ENCODE measurements around the gene ALDH1L1.

Gene ALDH1L1

DNA sequence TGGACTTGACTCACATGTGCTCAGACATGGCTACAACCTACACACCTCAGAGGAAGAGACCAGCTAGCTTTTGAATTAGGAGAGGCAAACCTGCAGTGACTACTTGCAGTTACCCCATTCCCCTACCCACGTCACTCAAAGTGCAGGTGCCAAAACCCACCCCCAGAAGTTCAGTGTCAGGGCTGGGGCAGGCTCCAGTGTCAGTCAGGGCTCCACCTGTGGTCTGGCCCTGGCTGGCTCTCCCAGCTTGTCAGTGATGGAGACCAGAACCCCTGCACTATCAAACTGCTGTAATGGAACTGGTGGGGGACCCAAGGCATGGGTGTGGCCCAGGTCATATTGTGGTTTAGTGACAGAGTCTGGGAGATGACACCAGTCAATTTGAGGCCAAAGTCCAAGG is 63.9 kb downstream of the ALDH1L1 start:
- DNase-seq = no peak

DNA sequence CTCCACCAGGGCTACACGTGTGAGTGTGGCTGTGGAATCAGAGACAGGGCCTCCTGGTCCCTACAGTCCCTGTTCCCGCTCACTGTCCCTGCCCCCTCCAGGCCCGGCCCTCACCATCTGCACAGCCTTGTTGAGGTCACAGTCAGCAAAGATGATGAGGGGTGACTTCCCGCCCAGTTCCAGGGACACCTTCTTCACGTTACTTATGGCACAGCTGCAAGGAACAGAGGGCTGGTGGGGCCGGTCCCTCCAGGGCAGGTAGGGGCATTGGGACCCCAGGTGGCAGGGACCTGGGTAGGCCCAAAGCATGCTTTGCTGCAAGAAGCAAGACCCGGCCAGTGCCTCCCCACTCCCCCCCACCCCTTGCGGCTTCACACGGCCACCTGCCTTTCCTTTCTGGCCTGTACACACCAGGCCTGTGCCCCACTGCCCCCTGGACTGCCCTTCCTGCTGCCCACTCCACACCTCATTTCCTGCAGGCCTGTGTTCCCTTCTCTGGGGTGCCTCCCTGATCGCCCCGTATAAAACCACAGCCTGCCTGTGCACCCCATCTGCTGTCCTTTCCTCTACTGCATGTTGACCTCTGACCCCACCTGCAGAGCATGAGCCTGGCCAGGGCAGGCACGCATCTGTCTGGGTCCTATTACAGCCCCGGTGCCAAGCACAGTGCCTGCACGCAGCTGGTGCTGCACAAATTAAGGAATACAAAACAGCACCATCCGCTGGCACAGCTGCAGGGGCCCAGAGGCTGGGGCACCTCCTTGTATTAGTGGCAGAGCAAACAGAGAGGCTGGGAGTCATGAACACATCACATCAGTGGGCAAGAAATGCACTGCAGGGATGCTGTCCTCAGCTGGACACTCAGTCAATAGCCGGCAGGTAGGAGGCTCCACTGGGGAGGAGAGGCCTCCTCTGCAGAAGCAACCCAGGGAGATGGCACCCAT is 65.7 kb downstream of the ALDH1L1 start:
- no peak for DNase-seq

DNA sequence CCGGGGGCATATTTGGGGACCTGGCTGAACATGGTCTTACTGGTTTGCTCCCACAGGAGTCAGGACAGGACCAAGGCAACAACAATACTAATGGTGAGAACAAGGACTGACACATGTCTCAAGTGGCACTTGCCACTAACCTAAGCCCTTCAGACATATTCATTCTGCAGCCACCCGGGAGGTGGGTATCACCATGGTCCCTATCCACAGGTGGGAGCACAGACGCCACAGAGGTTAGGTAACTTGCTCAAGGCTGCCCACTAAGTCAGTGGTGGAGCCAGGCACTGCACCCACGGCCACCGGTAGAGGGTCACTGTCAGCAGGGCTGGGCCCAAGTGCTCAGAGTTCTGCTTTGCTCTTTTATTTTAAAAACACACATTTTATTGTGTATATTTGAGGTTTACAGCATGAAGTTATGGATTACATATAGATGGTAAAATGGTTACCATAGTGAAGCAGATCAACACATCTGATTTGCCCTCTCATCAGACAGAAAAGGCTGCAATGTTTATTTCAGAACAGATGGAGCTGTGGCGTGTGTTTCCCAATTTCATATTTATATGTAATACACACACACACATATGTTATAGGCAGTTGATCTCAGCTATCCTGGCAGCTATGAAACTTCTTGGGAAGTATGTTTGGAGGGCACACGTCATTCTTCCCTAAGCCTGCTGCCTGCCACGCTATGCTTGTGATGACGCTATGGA is 66.5 kb downstream of the ALDH1L1 start:
- peak; percentile 28 for DNase-seq

DNA sequence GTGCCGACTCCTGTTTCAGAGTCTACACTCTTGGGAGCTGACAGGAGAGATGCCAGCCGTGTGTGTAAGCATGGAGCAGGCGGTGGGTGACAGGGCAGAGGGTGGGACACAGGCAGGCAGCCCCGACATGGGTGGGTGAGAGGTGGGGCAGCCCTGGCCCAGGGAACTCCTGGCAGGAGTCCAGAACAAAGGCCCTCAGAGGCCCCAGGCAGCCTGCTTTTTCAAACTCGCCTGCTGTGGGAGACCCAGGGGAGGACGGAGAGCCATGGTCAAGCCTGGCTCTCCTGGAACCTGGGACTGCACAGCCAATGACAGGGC is 67.2 kb downstream of the ALDH1L1 start:
- DNase-seq = no peak

DNA sequence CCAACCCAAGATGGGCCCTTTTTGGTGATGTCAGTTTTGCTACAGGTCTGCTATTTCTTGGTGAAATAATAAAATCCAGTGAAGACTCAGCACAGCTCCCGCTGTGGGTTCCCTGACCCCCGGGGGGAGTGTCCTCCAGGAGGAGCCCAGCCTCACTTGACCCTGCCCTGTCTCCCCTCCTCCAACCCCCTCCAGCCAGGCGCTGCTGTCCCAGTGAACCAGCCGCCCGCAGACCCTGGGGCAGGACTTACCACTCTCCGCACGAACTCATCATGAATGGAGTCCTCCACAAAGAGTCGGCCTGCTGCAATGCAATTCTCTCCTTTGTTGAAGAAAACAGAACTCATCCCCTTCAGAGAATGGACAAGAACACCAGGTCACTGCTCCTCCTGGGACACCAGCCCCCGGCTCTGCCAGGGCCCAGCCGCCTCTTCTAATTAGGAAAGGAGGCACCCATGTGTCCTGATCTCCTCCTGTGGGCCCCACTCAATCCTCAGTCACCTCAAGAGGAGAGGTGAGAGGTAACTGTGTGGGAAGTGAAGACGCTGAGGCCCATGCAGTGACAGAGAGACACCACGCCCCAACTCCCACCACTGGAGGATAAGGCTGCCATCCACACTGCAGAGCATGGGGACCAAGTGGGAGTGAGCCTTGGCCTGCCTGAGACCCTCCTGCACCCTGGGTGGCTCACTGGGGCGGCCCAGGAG is 67.7 kb downstream of the ALDH1L1 start:
- no peak for DNase-seq

GRCh38 chr3:126111566-126112475 is 68.6 kb downstream of the ALDH1L1 start:
- DNase-seq = no peak

DNA sequence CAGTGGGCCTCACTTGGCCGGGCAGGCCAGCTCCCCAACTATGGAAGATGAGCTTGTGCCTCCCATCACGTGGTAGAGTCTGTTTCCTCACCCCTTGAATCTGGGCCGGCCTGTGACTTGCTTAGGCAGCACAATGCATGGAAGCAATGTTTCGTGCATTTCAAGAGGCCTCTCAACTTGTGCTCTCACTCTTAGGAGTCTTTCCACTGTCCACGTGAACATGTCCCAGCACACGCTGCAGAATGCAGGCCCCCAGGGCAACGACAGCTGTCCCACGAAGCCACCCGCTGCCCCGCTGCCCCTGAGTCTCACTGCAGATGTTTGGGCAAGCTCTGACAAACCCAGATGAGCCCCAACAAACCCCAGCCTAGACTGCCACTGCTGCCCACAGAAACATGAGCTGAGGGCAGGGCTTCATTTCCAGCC is 69.2 kb downstream of the ALDH1L1 start:
- no peak for DNase-seq

- DNase-seq = no peak
These were observed 69.8 kb downstream of the ALDH1L1 start for GRCh38 chr3:126110431-126111125.

DNA sequence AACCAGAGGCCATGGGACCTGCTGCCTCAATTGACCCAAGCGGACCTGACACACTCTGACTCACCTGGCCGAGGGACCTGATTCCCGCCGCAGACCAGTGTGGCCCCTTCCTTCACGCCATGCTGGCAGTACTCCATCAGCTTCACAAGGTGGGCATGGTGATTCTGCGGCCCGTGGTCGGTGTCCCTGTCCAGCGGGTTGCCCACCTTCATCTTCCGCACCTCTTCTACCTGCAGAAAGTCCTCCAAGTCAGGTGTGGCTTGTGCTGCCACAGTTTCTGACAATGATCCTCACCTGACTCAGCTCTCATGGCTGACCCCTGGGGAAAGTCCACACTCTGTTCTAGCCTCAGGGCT is 70.5 kb downstream of the ALDH1L1 start:
- no peak for DNase-seq

GRCh38 chr3:126109146-126109879 is 71.1 kb downstream of the ALDH1L1 start:
- DNase-seq = no peak

DNA sequence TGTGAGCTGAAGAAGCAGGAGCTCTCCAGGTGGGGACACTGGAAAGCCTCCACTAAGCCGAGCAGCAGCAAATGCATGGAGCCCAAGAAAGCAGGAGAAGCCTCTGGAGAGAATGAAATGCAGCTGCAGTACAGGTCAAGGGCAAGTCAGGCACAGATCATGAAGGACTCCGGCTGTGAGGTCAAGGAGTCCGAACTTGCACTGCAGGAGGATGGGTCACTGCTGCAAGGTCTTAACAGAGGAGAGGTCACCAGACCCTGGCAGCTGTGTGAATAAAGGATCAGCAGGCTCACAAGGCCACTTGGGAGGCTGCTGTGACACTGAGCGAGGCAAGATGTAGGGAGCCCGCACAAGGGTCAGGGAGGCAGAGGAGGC is 71.7 kb downstream of the ALDH1L1 start:
- no peak for DNase-seq

DNA sequence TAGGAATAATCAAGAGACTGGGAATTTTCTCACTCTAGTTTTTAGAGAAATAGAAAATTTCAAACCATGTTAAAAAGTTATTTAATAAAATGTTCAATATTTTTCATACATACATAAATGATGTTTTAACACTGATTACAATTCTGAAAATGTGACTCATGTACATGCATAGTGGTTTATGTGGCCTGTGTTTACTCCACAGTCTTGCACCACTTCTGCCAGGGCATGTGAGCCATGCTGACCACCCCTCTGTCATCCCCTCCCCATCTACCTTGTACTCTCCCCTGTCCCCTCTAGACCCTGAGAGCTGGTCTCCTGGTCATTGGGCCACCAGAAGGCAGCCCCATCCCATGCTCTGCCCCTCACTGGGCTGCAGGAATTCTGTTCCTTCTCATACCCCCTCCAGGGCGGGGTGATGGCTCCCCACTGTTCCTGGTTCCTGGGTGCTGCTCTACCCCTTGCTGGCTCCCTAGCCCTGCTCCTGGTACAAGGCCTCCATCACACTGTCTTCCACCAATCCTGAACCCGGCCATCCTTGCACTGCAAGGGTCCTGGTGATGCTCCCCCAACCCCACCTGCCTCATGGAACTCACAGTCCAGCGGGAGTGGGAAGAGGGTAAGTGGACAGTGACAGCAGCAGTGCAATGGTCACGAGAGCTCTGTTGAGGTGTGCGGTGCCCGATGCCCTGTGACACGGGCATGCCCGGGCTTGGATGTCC is 72.3 kb downstream of the ALDH1L1 start:
- no peak for DNase-seq

DNA sequence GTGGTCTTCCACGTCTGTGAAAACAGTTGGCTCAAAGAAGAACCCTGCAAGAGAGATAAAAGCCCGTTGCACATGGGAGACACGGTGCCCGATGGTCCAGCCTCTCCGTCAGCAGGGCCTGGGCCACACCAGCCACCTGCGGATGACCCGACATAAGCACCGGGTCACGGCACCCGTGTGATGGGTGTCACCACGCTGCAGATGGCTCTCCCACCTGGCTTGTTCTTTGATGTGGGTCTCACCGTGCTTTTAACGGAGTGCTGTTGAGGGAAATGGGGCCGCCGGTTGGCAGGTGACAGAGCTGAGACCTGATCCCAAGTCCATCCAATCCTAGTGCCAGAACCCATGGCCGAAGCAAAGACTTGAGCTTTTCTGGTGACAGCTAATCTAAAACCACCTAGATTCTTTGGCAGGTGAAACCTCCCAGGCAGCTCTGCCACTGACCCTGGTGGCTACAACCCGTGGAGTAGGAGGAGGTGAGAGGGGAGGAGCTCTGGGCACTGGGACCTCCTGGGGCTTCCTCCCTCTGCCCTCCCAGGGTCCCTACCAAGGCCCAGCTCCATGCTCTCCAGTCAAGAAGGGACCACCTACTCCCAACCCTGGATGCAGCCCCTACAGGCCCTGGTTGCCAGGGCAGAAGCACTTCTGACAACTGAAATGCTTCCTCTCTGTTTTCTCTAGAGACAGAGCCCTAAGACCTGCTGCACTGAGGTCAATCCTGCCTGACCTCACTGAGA is 73.0 kb downstream of the ALDH1L1 start:
- DNase-seq = no peak

GRCh38 chr3:126106336-126107202 is 73.8 kb downstream of the ALDH1L1 start:
- DNase-seq = no peak

GRCh38 chr3:126105691-126106187 is 74.6 kb downstream of the ALDH1L1 start:
- DNase-seq = no peak

GRCh38 chr3:126104742-126105605 is 75.4 kb downstream of the ALDH1L1 start:
- DNase-seq = no peak

GRCh38 chr3:126104028-126104635 is 76.3 kb downstream of the ALDH1L1 start:
- no peak for DNase-seq
